ENCODE data around the gene KRT73.

KRT73 gene

GRCh38 chr12:52651726-52652261, 33.4 kb upstream of the KRT73 start, which contains the start of gene KRT2:
KRT2 (minus strand) TSS chr12:52652211; CDS start chr12:52652142, 69 bp downstream.
- Histone ChIP-seq H3K9me3 (no peaks in the 10 kb centered on the region), H3K36me3 (no peaks in the 10 kb centered on the region), H3K27me3 (peaks cover 0 to 11% of the 10 kb centered on the region in 2 donors), H3K4me3 (peak within 1 kb of the TSS in 1 of 2 donors; percentile 12), H3K4me1 (peaks cover 0 to 7% (median 2%) of the 10 kb centered on the region in 4 donors), H3K27ac (no peak within 1 kb of the TSS)
- no peak for TF ChIP-seq CTCF (IDR thresholded peaks at IDR 0.05)
- DNase-seq, result no peak
- intact Hi-C loops (cut with DNase I; ENCODE audit: low total_unique reads), result no loop called here

GRCh38 chr12:52650520-52651081, 32.2 kb upstream of the KRT73 start:
- no peak for DNase-seq
- TF ChIP-seq CTCF (IDR thresholded peaks at IDR 0.05), result no peak
- peaks cover 0 to 7% (median 2%) of the 10 kb centered on the region in 4 donors for H3K4me1 ChIP-seq

GRCh38 chr12:52649066-52649465, 30.7 kb upstream of the KRT73 start:
- Histone ChIP-seq H3K4me1 (peaks cover 0 to 7% (median 2%) of the 10 kb centered on the region in 4 donors), H3K4me3 (no peak overlapping the region), H3K36me3 (no peaks in the 10 kb centered on the region), H3K27ac (no peak overlapping the region), H3K27me3 (peaks cover 0 to 6% of the 10 kb centered on the region in 2 donors), H3K9me3 (no peaks in the 10 kb centered on the region)
- no peak for DNase-seq
- no peak for TF ChIP-seq CTCF (IDR thresholded peaks at IDR 0.05)
- intact Hi-C loops (cut with DNase I; ENCODE audit: low total_unique reads), result no loop called here

More at GRCh38 chr12:52650520-52651081, 32.2 kb upstream of the KRT73 start:
- Histone ChIP-seq H3K9me3 (no peaks in the 10 kb centered on the region), H3K27me3 (peaks cover 0 to 10% of the 10 kb centered on the region in 2 donors), H3K4me3 (peak overlapping the region in 1 of 2 donors; percentile 12), H3K36me3 (no peaks in the 10 kb centered on the region), H3K27ac (no peak overlapping the region)
- intact Hi-C loops (cut with DNase I; ENCODE audit: low total_unique reads), result no loop called here

- DNase-seq, result no peak
- Histone ChIP-seq H3K9me3 (no peaks in the 10 kb centered on the region), H3K27me3 (peaks cover 0 to 14% of the 10 kb centered on the region in 2 donors), H3K4me1 (peaks cover 0 to 7% (median 2%) of the 10 kb centered on the region in 4 donors), H3K27ac (no peak overlapping the region), H3K36me3 (no peaks in the 10 kb centered on the region), H3K4me3 (no peak overlapping the region)
- no peak for TF ChIP-seq CTCF (IDR thresholded peaks at IDR 0.05)
- intact Hi-C loops (cut with DNase I; ENCODE audit: low total_unique reads), result no loop called here
Measured at GRCh38 chr12:52648012-52648550, 29.7 kb upstream of the KRT73 start.

GRCh38 chr12:52647601-52648000, 29.2 kb upstream of the KRT73 start:
- Histone ChIP-seq H3K9me3 (no peaks in the 10 kb centered on the region), H3K4me1 (peaks cover 0 to 7% (median 2%) of the 10 kb centered on the region in 4 donors)

More at GRCh38 chr12:52647601-52648000, 29.2 kb upstream of the KRT73 start:
- no peak overlapping the region for H3K4me3 ChIP-seq
- intact Hi-C loops (cut with DNase I; ENCODE audit: low total_unique reads), result no loop called here
- no peak overlapping the region for H3K27ac ChIP-seq
- TF ChIP-seq CTCF (IDR thresholded peaks at IDR 0.05), result no peak
- DNase-seq, result no peak
- H3K27me3 ChIP-seq, result peaks cover 0 to 15% of the 10 kb centered on the region in 2 donors
- no peaks in the 10 kb centered on the region for H3K36me3 ChIP-seq
